DND-41 (cell line): ENCODE measurements around the gene PTPRN2.
"Not testable (repeated sequence)": the region's sequence is repeated elsewhere in the genome, so short reads cannot be mapped to it uniquely, and the experiment has no call there.

Source experiments
- ATAC-seq: fragments of 200-7000 bp; cut with Tn5 transposase; 3 replicates; pipeline ENCODE4 v1.9.1; 2021; ENCODE audit warnings: low read depth; ENCODE audit not compliant: insufficient read depth
- DNase-seq: peaks from one replicate; pipeline ENCODE4 v3.0.0-alpha.2; 2020
- H2AFZ ChIP-seq: 2 replicates; pipeline ENCODE4 v1.6.0; 2012; ENCODE audit warnings: low read depth, low read length
- H3K27ac ChIP-seq: 2 replicates; pipeline ENCODE4 v1.5.1; 2012; ENCODE audit warnings: low read length, inconsistent platforms
- H3K27me3 ChIP-seq: fragments of 200-600 bp; sonication (generic); 2 replicates; pipeline ENCODE4 v1.6.0; 2012; ENCODE audit warnings: low read length, mild to moderate bottlenecking, inconsistent platforms; ENCODE audit not compliant: insufficient read depth, poor library complexity
- H3K36me3 ChIP-seq: 2 replicates; pipeline ENCODE4 v1.5.1; 2012; ENCODE audit warnings: low read length, inconsistent platforms; ENCODE audit not compliant: insufficient read depth
- H3K4me1 ChIP-seq: 2 replicates; pipeline ENCODE4 v1.5.1; 2012; ENCODE audit warnings: mild to moderate bottlenecking, low read length; ENCODE audit not compliant: insufficient read depth
- H3K4me2 ChIP-seq: 2 replicates; pipeline ENCODE4 v1.6.0; 2012; ENCODE audit warnings: mild to moderate bottlenecking, moderate library complexity, low read length, inconsistent platforms; ENCODE audit not compliant: insufficient read depth
- H3K4me3 ChIP-seq, 2 experiments: fragments of 200-600 bp in 1 of 2; shearing (Covaris generic) in 1 of 2; 2 replicates each; pipeline ENCODE4 v1.5.1; 2012 to 2016; ENCODE audit warnings: inconsistent platforms in 2 of 2, low read length in 2 of 2, mild to moderate bottlenecking in 2 of 2, low read depth in 1 of 2, moderate library complexity in 1 of 2
- H3K79me2 ChIP-seq: 2 replicates; pipeline ENCODE4 v1.6.0; 2012; ENCODE audit warnings: low read length, inconsistent platforms; ENCODE audit not compliant: insufficient read depth
- H3K9ac ChIP-seq: 2 replicates; pipeline ENCODE4 v1.6.0; 2012; ENCODE audit warnings: low read depth, mild to moderate bottlenecking, inconsistent platforms, low read length, moderate library complexity
- H3K9me3 ChIP-seq: 2 replicates; pipeline ENCODE4 v1.5.1; 2012; ENCODE audit warnings: low read length, moderate library complexity, mild to moderate bottlenecking, inconsistent platforms; ENCODE audit not compliant: insufficient read depth, severe bottlenecking
- H4K20me1 ChIP-seq: 2 replicates; pipeline ENCODE4 v1.6.0; 2012; ENCODE audit warnings: low read length; ENCODE audit not compliant: insufficient read depth
- EZH2 ChIP-seq: IDR thresholded peaks from 3 replicates; pipeline ENCODE4 v1.6.1; 2012; ENCODE audit warnings: borderline replicate concordance, low read depth, mild to moderate bottlenecking, moderate library complexity, low read length, inconsistent platforms; ENCODE audit not compliant: severe bottlenecking
- TF ChIP-seq, protein P1 (sequence below): IDR thresholded peaks from 2 replicates; pipeline ENCODE4 v1.5.1; 2012; ENCODE audit warnings: borderline replicate concordance, low read length, moderate library complexity, mild to moderate bottlenecking; ENCODE audit not compliant: poor library complexity, severe bottlenecking; ENCODE audit errors: extremely low read depth

PTPRN2 gene

DNA sequence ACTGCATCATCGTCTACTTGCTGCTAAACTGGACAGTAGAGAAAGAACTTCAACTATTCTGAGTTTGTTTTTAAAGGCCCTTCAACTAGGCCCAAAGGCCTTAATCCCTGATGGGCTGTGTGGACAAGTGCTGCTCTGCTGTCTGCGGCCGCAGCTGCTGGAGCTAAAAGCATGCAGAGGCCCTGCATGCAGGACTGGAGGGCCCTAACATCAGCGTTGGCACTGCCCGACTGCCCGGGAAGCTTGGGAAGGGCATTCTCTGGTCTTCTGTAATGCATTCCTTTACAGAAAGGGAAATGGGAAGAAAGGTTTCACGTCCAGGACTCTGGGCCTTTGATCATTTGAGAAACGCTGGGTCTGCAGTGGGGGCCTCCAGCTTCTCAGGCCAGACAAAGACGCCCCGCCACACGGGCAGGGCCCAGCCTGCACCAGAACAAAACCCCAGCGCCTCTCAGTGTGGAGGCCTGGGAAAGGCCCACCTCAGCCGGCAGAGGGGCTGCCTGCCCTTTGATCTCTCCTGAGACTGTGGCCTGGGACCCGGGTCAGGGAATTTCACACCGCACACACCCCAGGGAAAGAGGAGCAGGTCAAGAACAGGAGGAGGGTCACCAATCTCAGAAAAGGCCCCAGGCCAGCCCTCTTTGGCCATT lies 1021.5 kb downstream of the PTPRN2 start:
- H3K4me2 ChIP-seq = no peak overlapping the region
- H3K9me3 ChIP-seq = no peaks in the 10 kb centered on the region
- no peaks in the 10 kb centered on the region; the same call in 1 of the 2 replicates for H4K20me1 ChIP-seq
- H3K4me3 ChIP-seq = no peak overlapping the region
- H3K27me3 ChIP-seq = no peaks in the 10 kb centered on the region
- no peaks in the 10 kb centered on the region for H3K4me1 ChIP-seq
- H2AFZ ChIP-seq = no peak overlapping the region
- no peak overlapping the region for H3K27ac ChIP-seq
- TF ChIP-seq, protein P1, sequence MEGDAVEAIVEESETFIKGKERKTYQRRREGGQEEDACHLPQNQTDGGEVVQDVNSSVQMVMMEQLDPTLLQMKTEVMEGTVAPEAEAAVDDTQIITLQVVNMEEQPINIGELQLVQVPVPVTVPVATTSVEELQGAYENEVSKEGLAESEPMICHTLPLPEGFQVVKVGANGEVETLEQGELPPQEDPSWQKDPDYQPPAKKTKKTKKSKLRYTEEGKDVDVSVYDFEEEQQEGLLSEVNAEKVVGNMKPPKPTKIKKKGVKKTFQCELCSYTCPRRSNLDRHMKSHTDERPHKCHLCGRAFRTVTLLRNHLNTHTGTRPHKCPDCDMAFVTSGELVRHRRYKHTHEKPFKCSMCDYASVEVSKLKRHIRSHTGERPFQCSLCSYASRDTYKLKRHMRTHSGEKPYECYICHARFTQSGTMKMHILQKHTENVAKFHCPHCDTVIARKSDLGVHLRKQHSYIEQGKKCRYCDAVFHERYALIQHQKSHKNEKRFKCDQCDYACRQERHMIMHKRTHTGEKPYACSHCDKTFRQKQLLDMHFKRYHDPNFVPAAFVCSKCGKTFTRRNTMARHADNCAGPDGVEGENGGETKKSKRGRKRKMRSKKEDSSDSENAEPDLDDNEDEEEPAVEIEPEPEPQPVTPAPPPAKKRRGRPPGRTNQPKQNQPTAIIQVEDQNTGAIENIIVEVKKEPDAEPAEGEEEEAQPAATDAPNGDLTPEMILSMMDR = no peak
- TF ChIP-seq EZH2 = no peak
- peaks cover 2% of the 10 kb centered on the region for H3K79me2 ChIP-seq
- ATAC-seq = no peak
- no peak overlapping the region for H3K9ac ChIP-seq
- peaks cover 78% of the 10 kb centered on the region for H3K36me3 ChIP-seq
- DNase-seq = no peak

DNA sequence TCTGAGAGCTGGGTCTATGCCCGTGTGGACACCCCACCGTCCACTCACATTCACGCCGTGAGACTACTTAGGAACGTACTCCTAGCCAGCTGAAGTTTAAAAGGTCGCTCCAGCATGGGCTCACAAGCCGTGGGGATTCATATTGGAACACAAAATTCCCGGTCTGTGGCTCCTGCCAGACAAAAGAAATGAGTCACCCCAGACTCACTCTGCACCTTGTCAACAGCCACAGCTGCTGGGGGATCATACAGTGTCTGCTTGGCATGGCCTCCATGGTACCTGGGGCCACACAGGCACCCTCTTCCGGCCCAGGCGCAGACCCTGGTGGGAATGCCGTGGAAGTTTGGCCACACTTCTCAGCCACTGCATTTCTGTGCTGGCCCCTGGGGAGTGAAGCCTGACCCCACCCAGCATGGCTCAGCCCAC lies 1022.4 kb downstream of the PTPRN2 start:
- no peak overlapping the region for H3K4me3 ChIP-seq
- peaks cover 78% of the 10 kb centered on the region for H3K36me3 ChIP-seq
- no peaks in the 10 kb centered on the region for H3K9me3 ChIP-seq
- no peaks in the 10 kb centered on the region for H3K27me3 ChIP-seq
- DNase-seq (no peak), ATAC-seq (no peak)
- peaks cover 2% of the 10 kb centered on the region for H4K20me1 ChIP-seq
- H3K4me2 ChIP-seq = no peak overlapping the region
- no peak overlapping the region for H3K9ac ChIP-seq
- no peak overlapping the region for H3K27ac ChIP-seq
- TF ChIP-seq, protein P1 = no peak
- no peak for TF ChIP-seq EZH2
- H3K79me2 ChIP-seq = peaks cover 2% of the 10 kb centered on the region
- no peaks in the 10 kb centered on the region for H3K4me1 ChIP-seq
- H2AFZ ChIP-seq = no peak overlapping the region

DNA sequence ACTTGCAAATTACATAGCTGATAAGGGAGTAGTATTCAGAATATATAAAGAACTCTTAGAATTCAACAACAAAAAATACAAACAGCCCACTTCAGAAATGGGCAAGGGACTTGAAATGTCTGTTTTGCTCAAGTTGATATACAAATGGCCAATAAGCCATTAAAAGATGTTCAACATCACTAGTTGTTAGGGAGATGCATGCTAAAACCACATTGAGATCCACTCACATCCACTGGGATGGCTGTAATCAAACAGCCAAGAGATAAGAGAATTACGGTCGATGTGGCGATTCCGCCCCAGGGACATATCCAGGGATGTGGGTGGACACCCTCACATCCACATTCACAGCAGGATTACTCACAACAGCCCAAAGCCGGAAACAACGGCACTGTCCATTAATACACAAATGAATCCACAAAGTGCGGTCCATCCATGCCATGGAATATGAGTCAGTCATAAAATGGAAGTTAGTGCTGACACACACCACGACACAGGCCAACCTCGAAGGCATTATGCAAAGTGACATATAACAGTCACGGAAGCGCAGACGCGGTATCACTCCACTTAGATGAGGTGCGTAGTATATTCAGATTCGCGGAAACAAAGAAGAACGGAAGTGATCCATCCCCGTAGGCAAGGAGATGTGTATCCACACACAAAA lies 1023.0 kb downstream of the PTPRN2 start:
- peaks cover 78% of the 10 kb centered on the region for H3K36me3 ChIP-seq
- H3K9me3 ChIP-seq = no peaks in the 10 kb centered on the region
- H3K4me3 ChIP-seq = no peak overlapping the region
- H3K9ac ChIP-seq = no peak overlapping the region
- H3K4me1 ChIP-seq = no peaks in the 10 kb centered on the region
- no peak overlapping the region for H2AFZ ChIP-seq
- ATAC-seq (no peak), DNase-seq (no peak)
- H3K79me2 ChIP-seq = peaks cover 2% of the 10 kb centered on the region
- no peaks in the 10 kb centered on the region for H3K27me3 ChIP-seq
- H3K4me2 ChIP-seq = no peak overlapping the region
- TF ChIP-seq EZH2 = no peak
- TF ChIP-seq, protein P1 = no peak
- peaks cover 5% of the 10 kb centered on the region for H4K20me1 ChIP-seq
- H3K27ac ChIP-seq = no peak overlapping the region

DNA sequence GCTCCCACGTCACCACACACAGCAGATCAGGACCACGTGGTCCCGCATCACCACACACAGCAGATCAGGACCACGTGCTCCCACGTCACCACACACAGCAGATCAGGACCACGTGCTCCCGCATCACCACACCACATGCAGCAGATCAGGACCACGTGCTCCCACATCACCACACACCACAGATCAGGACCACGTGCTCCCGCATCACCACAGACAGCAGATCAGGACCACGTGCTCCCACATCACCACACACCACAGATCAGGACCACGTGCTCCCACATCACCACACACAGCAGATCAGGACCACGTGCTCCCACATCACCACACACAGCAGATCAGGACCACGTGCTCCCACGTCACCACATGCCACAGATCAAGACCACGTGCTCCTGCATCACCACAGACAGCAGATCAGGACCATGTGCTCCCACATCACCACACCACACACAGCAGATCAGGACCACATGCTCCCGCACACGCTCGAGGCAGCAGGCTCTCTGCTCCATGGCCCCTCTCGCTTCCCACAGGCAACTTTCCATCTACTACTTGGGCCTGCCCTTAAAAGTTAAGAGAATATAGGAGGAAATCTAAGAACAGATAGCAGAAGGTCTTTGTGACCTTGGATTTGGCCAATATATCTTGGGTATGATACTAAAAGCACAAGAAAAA lies 1024.0 kb downstream of the PTPRN2 start:
- H3K4me2 ChIP-seq, DNase-seq, H3K9me3 ChIP-seq, ATAC-seq, H3K27ac ChIP-seq, H3K4me3 ChIP-seq, H3K79me2 ChIP-seq, H3K4me1 ChIP-seq, H3K27me3 ChIP-seq, H4K20me1 ChIP-seq, H2AFZ ChIP-seq, H3K9ac ChIP-seq: not testable (repeated sequence)
- H3K36me3 ChIP-seq = peaks cover 73% of the 10 kb centered on the region

DNA sequence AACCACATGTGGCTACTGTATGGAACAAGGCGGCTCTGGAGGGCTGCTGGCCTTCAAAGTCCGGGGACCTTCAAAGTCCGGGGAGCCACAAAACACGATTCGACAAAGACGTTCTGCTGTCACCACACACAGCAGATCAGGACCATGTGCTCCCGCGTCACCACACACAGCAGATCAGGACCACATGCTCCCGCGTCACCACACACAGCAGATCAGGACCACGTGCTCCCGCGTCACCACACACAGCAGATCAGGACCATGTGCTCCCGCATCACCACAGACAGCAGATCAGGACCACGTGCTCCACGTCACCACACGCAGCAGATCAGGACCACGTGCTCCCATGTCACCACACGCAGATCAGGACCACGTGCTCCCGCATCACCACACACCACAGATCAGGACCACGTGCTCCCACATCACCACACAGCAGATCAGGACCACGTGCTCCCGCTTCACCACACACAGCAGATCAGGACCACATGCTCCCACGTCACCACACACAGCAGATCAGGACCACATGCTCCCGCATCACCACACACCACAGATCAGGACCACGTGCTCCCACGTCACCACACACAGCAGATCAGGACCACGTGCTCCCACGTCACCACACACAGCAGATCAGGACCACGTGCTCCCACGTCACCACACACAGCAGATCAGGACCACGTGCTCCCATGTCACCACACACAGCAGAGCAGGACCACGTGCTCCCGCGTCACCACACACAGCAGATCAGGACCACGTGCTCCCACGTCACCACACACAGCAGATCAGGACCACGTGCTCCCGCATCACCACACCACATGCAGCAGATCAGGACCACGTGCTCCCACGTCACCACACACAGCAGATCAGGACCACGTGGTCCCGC lies 1024.9 kb downstream of the PTPRN2 start:
- H3K36me3 ChIP-seq = peaks cover 73% of the 10 kb centered on the region
- H3K27ac ChIP-seq, H2AFZ ChIP-seq, H3K9me3 ChIP-seq, DNase-seq, ATAC-seq, H3K4me2 ChIP-seq, H3K79me2 ChIP-seq, H3K27me3 ChIP-seq, H3K4me1 ChIP-seq, H3K9ac ChIP-seq, H3K4me3 ChIP-seq, H4K20me1 ChIP-seq: not testable (repeated sequence)
